Mucosa of descending colon (tissue), 3 donors: ENCODE measurements around the gene DUSP16. TPM values are rescaled to one million over a fixed set of nuclear protein-coding genes. Genes with fewer than 3 reads are reported as not detected.

ENCODE experiments used
- ATAC-seq: fragments of 200-7000 bp; cut with Tn5 transposase; one replicate; pipeline ENCODE4 v1.9.1; 2020; ENCODE audit warnings: mild to moderate bottlenecking, moderate library complexity
- DNase-seq, 3 donors: peaks; one replicate each; pipeline ENCODE4 v3.0.0-alpha.2; 2020
- H3K36me3 ChIP-seq: fragments of 200-600 bp; one replicate; pipeline ENCODE4 v1.8.0; 2021; ENCODE audit warnings: low read depth, mild to moderate bottlenecking
- H3K4me1 ChIP-seq: fragments of 200-600 bp; one replicate; pipeline ENCODE4 v1.8.0; 2021; ENCODE audit warnings: low read depth, mild to moderate bottlenecking
- H3K4me3 ChIP-seq: fragments of 200-600 bp; one replicate; pipeline ENCODE4 v1.8.0; 2021; ENCODE audit warnings: mild to moderate bottlenecking
- H3K9me3 ChIP-seq: fragments of 200-600 bp; one replicate; pipeline ENCODE4 v1.8.0; 2021; ENCODE audit warnings: mild to moderate bottlenecking
- intact Hi-C, 2 donors: fragments of 100-400 bp; cut with DNase I in 1 of 2; cut with micrococcal nuclease in 1 of 2; formaldehyde crosslinking; loops; one replicate each; pipeline versions ENCODE4 v1.11.0 to v1.11.1; 2022; cut with DNase I, micrococcal nuclease
- total RNA-seq, 3 donors: library from RNA; stranded (reverse); fragmentation: NEBNext Ultra II Directional in 2 of 3; extraction: Animal tissue kit (Norgen Biotek cat#: 25700) in 2 of 3; gene quantifications; one replicate each; pipeline versions ENCODE4 v1.2.1 to v1.2.4, GENCODE V29; 2021 to 2023
- TF ChIP-seq, protein P1 (sequence below): fragments of 200-600 bp; IDR thresholded peaks from one replicate; pipeline ENCODE4 v1.8.0; 2022; ENCODE audit warnings: antibody characterized with exemption, mild to moderate bottlenecking
- donor health status: DM: no; HTN: no; CAD: no; lungs with moderate emphysema.
- donor health status: DM: no; HTN: no; CAD: no.
- donor health status: DM: no; HTN: yes; CAD: no.

The DUSP16 gene
- total RNA-seq, 3 donors from 2014 or later: 42.3 to 61.8 (median 42.9) TPM

DNA sequence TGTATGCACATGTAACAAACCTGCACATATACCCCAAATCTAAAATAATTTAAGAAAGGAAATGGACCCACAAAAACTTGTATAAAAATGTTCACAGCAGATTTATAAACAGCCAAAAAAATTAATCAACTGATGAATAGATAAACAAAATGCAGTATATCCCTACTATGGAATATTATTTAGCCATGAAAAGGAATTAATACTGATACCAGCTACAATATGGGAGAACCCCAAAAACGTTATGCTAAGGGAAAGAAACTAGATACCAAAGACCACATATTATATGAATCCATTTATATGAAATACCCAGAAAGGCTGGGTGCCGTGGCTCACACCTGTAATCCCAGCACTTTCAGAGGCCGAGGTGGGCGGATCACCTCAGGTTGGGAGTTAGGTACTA, 20.9 kb downstream of the DUSP16 start:
- no peak for ATAC-seq
- H3K9me3 ChIP-seq: no peaks in the 10 kb centered on the region

DNA sequence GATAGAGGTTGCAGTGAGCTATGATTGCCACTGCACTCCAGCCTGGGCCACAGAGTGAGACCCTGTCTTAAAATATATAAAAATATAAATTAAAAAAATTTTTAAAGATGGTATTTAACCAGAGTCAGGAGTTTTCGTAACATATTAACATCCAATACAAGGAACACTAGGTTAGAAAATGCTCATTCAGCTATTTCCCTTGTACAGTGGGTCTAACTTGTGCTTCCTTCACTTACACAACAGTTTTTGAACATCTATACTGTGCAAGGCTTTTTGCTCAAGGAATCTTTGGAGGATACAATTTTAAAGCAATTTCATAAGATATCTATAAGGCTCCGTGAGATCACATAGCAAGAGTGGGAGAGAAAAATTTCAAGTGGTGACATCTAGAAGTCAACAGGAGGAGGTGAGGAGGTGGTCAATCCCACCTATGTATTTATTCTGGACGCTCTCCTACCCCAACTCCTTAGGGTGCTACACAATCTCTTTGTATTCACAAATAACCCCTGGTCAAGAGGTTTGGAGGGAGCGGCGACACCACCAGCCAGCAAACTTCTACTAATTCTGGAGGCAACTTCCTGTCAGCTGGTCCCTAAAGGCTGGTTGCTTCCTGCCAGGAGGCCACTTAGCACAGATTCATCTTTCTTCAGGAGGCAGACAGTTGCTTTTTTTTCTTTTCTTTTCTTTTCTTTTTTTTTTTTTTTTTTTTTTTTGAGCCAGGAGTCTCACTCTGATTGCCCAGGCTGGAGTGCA, 22.2 kb downstream of the DUSP16 start:
- intact Hi-C loops: no loop called here
- peaks cover 18% of the 10 kb centered on the region for H3K4me1 ChIP-seq
- no peaks in the 10 kb centered on the region for H3K36me3 ChIP-seq
- DNase-seq: no peak
- no peaks in the 10 kb centered on the region for H3K9me3 ChIP-seq
- TF ChIP-seq, protein P1, sequence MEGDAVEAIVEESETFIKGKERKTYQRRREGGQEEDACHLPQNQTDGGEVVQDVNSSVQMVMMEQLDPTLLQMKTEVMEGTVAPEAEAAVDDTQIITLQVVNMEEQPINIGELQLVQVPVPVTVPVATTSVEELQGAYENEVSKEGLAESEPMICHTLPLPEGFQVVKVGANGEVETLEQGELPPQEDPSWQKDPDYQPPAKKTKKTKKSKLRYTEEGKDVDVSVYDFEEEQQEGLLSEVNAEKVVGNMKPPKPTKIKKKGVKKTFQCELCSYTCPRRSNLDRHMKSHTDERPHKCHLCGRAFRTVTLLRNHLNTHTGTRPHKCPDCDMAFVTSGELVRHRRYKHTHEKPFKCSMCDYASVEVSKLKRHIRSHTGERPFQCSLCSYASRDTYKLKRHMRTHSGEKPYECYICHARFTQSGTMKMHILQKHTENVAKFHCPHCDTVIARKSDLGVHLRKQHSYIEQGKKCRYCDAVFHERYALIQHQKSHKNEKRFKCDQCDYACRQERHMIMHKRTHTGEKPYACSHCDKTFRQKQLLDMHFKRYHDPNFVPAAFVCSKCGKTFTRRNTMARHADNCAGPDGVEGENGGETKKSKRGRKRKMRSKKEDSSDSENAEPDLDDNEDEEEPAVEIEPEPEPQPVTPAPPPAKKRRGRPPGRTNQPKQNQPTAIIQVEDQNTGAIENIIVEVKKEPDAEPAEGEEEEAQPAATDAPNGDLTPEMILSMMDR: no peak
- ATAC-seq: no peak
- H3K4me3 ChIP-seq: no peak overlapping the region

More for the DNA sequence above, 20.9 kb downstream of the DUSP16 start:
- TF ChIP-seq, protein P1: no peak
- no peak overlapping the region for H3K4me3 ChIP-seq
- intact Hi-C loops: no loop called here
- H3K4me1 ChIP-seq: peaks cover 18% of the 10 kb centered on the region
- no peak for DNase-seq
- no peaks in the 10 kb centered on the region for H3K36me3 ChIP-seq

DNA sequence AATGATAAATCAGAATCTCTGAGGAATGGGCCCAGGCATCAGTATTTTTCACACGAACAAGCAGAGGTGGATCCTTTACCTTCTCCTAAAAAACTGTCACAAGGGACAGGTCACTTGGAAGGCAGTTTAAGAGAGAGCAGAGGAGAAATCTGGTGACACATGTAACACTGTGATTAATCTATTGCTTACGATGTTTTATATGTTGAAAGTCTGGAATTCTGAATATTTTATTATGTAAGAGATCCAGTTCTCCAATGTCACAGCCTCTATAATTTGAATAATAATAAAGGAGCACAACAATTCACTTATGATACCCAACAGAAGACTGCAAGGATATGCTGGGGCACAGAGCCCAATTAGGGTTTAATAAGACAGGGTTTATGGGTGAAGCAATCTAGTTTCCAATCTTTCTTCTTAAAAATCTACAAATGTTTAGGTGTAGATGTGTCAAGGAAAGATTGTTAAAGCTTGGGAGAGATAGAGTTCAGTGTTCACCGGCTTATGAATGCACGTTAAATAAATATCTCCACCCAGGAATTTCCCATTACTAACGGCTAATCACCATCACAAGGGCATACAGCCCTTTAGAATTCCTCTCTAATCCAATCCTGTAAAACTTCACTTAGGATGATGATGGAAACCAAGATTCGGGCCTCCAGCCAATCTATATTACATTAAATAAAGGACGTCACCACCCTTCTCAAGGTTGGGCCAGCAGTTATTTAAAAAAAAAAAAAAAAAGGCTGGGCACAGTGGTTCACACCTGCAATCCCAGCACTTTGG, 23.4 kb downstream of the DUSP16 start:
- TF ChIP-seq, protein P1: no peak
- Histone ChIP-seq H3K4me3 (no peak overlapping the region), H3K36me3 (no peaks in the 10 kb centered on the region), H3K4me1 (peaks cover 23% of the 10 kb centered on the region), H3K9me3 (no peaks in the 10 kb centered on the region)
- peak; percentile 83 for ATAC-seq
- peak in 1 of 3 donors; percentile 75 for DNase-seq
- intact Hi-C loops: no loop called here

DNA sequence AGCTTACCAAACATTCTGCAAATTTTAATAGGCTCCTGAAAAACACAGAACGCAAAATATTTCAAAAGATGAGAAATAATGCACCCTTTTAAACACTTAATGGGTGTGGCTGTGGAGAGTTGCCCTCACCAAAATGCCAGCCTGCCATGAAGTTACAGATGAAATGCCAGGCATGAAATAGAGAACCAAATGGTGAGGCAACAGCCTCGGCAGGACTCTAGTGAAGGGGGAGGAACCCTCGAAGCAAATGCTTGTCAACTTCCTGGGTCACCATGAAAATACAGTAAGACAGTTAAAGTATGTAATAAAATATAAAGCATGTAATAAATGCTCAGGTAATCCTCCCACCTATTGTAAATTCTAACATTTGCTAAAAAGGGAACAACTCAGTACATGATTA, 24.1 kb downstream of the DUSP16 start:
- no peaks in the 10 kb centered on the region for H3K9me3 ChIP-seq
- DNase-seq (no peak), ATAC-seq (peak; percentile 77)
- intact Hi-C loops: no loop called here
- TF ChIP-seq, protein P1: no peak
- no peaks in the 10 kb centered on the region for H3K36me3 ChIP-seq
- H3K4me1 ChIP-seq: peaks cover 30% of the 10 kb centered on the region
- H3K4me3 ChIP-seq: no peak overlapping the region

DNA sequence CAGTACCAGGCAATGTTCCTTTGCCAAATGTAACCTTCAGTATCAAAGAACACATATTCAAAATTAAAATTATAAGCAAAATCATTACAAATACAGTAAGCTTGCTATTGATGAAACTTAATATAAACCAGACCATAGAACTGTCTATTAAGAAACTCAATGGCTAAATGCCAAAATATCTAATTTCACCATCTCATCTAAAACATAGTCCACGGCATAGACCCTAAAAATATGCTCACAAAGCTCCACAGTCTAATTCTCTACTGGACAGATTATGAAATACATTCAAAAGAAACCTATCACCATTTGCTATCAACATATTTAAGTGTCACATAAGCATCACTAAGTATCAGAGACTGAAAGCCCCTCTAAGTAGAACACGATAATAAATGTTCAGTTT, 25.2 kb downstream of the DUSP16 start:
- intact Hi-C loops: no loop called here
- Histone ChIP-seq H3K36me3 (no peaks in the 10 kb centered on the region), H3K9me3 (no peaks in the 10 kb centered on the region), H3K4me3 (no peak overlapping the region), H3K4me1 (peaks cover 41% of the 10 kb centered on the region)
- no peak for DNase-seq
- no peak for ATAC-seq
- TF ChIP-seq, protein P1: no peak
